Mesodermal cell (in vitro differentiated cells): Measurements from ENCODE around the gene CLEC16A.
"Not testable (repeated sequence)": the region's sequence is repeated elsewhere in the genome, so short reads cannot be mapped to it uniquely, and the experiment has no call there.

Experiments
- H3K27ac ChIP-seq: 2 replicates; pipeline ENCODE4 v1.7.0; 2013; ENCODE audit warnings: mild to moderate bottlenecking, low read depth, low read length, moderate library complexity; ENCODE audit not compliant: severe bottlenecking
- H3K36me3 ChIP-seq: 2 replicates; pipeline ENCODE4 v1.7.1; 2013; ENCODE audit warnings: mild to moderate bottlenecking, low read length, moderate library complexity; ENCODE audit not compliant: control insufficient read depth, insufficient read depth
- H3K4me1 ChIP-seq: one replicate; pipeline ENCODE4 v1.7.1; 2013; ENCODE audit warnings: mild to moderate bottlenecking, low read length; ENCODE audit not compliant: insufficient read depth, control insufficient read depth, poor library complexity, severe bottlenecking
- H3K4me3 ChIP-seq: 2 replicates; pipeline ENCODE4 v1.7.0; 2013; ENCODE audit warnings: low read length, control low read depth, mild to moderate bottlenecking; ENCODE audit not compliant: insufficient read depth, poor library complexity, severe bottlenecking; ENCODE audit errors: extremely low read depth
- H3K9me3 ChIP-seq: 2 replicates; pipeline ENCODE4 v1.7.1; 2013; ENCODE audit warnings: mild to moderate bottlenecking, low read length, moderate library complexity; ENCODE audit not compliant: control insufficient read depth
- WGBS, 2 experiments: methylation state at CpG; one replicate each; pipeline ENCODE4 v1.1.5; 2013; ENCODE audit warnings: missing lambda C conversion rate in 2 of 2; ENCODE audit not compliant: insufficient coverage in 2 of 2; 5-methylcytosine and 5-hydroxymethylcytosine counted together

The CLEC16A gene

GRCh38 chr16:10926094-10926493 lies 18.3 kb upstream of the CLEC16A start:
- Histone ChIP-seq H3K27ac (no peak overlapping the region), H3K36me3 (peaks cover 36% of the 10 kb centered on the region), H3K4me1 (no peaks in the 10 kb centered on the region), H3K9me3 (no peaks in the 10 kb centered on the region), H3K4me3 (no peak overlapping the region)
- 67 to 71% methylated on average over 4 of the region's 4 CpGs for WGBS, 2 experiments

GRCh38 chr16:10926867-10927266 lies 17.5 kb upstream of the CLEC16A start:
- 100% methylated on average over 2 of the region's 5 CpGs for WGBS, 2 experiments
- Histone ChIP-seq H3K4me1 (no peaks in the 10 kb centered on the region), H3K36me3 (peaks cover 38% of the 10 kb centered on the region), H3K4me3 (no peak overlapping the region), H3K27ac (no peak overlapping the region), H3K9me3 (no peaks in the 10 kb centered on the region)

GRCh38 chr16:10927497-10928112 lies 16.8 kb upstream of the CLEC16A start:
- H3K36me3 ChIP-seq, result peaks cover 46% of the 10 kb centered on the region
- no peak overlapping the region for H3K4me3 ChIP-seq
- no peaks in the 10 kb centered on the region for H3K4me1 ChIP-seq
- 96 to 98% methylated on average over 10 to 11 of the region's 11 CpGs for whole genome bisulfite sequencing, 2 experiments
- H3K9me3 ChIP-seq, result no peaks in the 10 kb centered on the region
- H3K27ac ChIP-seq, result no peak overlapping the region

- not testable (repeated sequence) for H3K27ac ChIP-seq, H3K4me1 ChIP-seq, H3K4me3 ChIP-seq, H3K9me3 ChIP-seq
- 94 to 95% methylated on average over 10 to 12 of the region's 12 CpGs for WGBS, 2 experiments
- H3K36me3 ChIP-seq, result peaks cover 59% of the 10 kb centered on the region
Observed at GRCh38 chr16:10929097-10929496, 15.3 kb upstream of the CLEC16A start.

GRCh38 chr16:10929853-10930754 lies 14.3 kb upstream of the CLEC16A start:
- Histone ChIP-seq H3K9me3 (no peaks in the 10 kb centered on the region), H3K27ac (no peak overlapping the region), H3K36me3 (peaks cover 58% of the 10 kb centered on the region), H3K4me3 (no peak overlapping the region), H3K4me1 (no peaks in the 10 kb centered on the region)
- WGBS, 2 experiments, result 90 to 96% methylated on average over 11 to 14 of the region's 15 CpGs

- H3K4me3 ChIP-seq, result no peak overlapping the region
- no peaks in the 10 kb centered on the region for H3K4me1 ChIP-seq
- peaks cover 52% of the 10 kb centered on the region for H3K36me3 ChIP-seq
- 91 to 94% methylated on average over 1 to 2 of the region's 2 CpGs for WGBS, 2 experiments
- H3K27ac ChIP-seq, result no peak overlapping the region
- no peaks in the 10 kb centered on the region for H3K9me3 ChIP-seq
Observed at GRCh38 chr16:10930755-10931093, 13.6 kb upstream of the CLEC16A start.

GRCh38 chr16:10931134-10931533 lies 13.2 kb upstream of the CLEC16A start:
- Histone ChIP-seq H3K4me3 (no peak overlapping the region), H3K4me1 (no peaks in the 10 kb centered on the region), H3K27ac (no peak overlapping the region), H3K9me3 (no peaks in the 10 kb centered on the region), H3K36me3 (peaks cover 48% of the 10 kb centered on the region)
- WGBS, 2 experiments, result 86 to 100% methylated on average over 2 to 5 of the region's 7 CpGs

GRCh38 chr16:10931977-10932632 lies 12.3 kb upstream of the CLEC16A start:
- Histone ChIP-seq H3K36me3 (peaks cover 49% of the 10 kb centered on the region), H3K9me3 (no peaks in the 10 kb centered on the region), H3K4me1 (no peaks in the 10 kb centered on the region), H3K4me3 (no peak overlapping the region), H3K27ac (no peak overlapping the region)
- WGBS, 2 experiments, result 86 to 93% methylated on average over 3 to 10 of the region's 11 CpGs

- Histone ChIP-seq H3K9me3 (no peaks in the 10 kb centered on the region), H3K4me3 (no peak overlapping the region), H3K36me3 (peaks cover 39% of the 10 kb centered on the region), H3K4me1 (no peaks in the 10 kb centered on the region), H3K27ac (no peak overlapping the region)
- WGBS, 2 experiments, result 94 to 95% methylated on average over 9 to 11 of the region's 11 CpGs
Observed at GRCh38 chr16:10932959-10933710, 11.2 kb upstream of the CLEC16A start.

GRCh38 chr16:10933865-10934264 lies 10.5 kb upstream of the CLEC16A start:
- WGBS, 2 experiments, result 93 to 99% methylated on average over 8 of the region's 8 CpGs
- Histone ChIP-seq H3K36me3 (peaks cover 37% of the 10 kb centered on the region), H3K4me3 (no peak overlapping the region), H3K27ac (no peak overlapping the region), H3K4me1 (peaks cover 3% of the 10 kb centered on the region), H3K9me3 (no peaks in the 10 kb centered on the region)
